Fibroblast of the conjunctiva (primary cell): Measurements from ENCODE around the gene RUNX3.

Experiments
- DNase-seq: peaks from one replicate; pipeline ENCODE4 v3.0.0-alpha.2; 2010; ENCODE audit warnings: low read depth

Gene RUNX3

DNA sequence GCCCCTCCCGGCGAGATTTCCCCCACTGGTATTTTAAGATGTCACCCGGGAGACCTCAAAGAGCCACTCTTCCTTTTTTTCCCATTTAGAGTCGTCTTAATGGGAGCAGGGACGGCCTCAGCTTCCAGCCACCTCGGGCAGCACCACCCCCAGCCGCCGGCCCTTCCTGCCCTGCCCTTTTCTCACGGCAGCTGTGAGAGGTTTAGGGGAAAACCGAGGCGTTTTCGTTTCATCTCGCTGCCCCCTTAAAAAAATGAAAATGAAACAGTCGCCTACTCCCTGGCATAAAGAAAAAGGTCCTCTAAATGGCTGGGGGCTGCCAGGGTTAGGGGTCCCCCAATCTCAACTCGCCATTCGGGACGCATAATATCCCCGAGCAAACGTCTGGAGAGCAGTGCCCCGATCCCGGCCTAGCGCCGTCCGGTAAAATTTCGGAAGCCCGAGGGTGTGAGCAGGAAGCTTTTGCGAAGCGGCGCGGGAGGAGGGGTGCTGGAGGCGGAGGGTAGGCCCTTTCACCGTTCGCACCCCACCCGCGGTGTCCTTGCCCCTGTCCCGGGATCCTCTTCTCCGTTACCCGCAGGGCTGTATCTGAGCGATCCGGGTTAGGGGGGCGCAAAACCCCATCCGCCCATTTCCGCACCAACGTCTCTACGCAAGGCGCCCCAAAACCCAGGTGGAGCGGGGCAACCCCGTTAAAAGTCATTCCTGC, 1.2 kb downstream of the RUNX3 start:
- DNase-seq: no peak

- no peak for DNase-seq
Observed at GRCh38 chr1:24927988-24928688, 1.9 kb downstream of the RUNX3 start.

- DNase-seq: no peak
Observed at GRCh38 chr1:24927473-24927872, 2.6 kb downstream of the RUNX3 start.

DNA sequence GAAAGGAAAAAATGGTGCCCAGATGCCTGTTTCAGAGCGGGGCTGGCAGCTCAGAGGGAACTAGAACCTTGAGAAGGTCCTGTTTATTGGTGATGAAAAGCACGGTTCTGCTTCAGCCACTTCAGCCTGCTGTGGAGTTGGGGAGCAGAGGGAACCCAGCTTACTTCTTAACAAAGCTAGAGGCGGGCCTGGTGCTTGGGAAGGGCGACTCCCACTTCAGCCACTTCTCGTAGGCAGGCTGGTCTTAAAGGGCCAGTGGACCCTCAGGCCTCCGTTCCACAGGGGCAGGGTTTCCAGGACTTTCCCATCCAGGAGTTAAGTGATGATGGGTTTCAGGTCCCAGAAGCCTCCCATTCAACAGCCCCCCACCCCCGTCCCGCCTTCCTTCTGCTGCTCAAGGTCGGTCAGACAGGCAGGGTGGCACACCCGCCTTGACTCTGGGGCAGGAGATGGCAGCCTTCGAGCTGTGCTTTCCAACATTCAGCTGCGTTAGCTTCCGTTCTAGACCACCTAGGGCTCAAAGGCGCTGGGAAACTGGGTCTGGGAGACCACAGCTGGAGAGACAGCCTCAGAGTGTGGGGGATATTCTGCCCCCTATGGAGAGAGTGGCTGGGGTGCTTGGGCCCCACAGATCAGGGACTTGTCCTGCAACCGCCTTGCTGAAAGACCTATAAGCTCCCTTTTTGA, 3.4 kb downstream of the RUNX3 start:
- no peak for DNase-seq

GRCh38 chr1:24925963-24926362, 4.1 kb downstream of the RUNX3 start:
- DNase-seq: no peak

DNA sequence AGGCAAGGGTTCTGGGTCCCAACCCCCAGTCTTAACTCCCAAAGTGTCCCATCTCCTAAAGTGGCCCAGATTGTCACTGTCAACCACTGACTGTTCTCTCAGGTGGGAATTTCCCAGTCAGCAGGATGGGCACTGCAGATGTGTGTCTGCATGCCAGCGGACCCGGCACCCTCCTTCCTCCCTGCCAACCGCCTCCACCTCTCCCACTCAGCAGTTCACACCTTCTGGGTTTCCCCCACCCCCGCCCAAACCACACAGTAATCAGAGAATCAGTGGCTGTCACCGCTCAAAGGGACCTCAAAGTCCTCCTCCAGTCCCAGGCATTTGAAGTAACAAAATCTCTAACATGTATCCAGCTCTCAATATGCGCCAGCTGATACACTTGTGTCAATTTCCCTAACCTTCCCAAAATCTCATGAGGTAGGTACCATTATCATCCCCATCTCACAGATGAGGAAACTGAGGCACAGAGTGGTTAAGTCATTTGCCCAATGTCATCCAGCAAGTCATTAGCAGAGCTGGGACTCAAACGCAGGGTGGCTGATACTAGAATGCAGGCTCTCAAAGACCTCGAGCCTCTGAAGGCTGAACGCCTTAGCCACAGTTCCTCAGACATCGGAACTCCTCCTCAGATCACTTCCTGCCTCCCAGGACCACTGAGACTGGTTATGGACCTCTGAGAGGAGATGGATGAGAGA, 4.8 kb downstream of the RUNX3 start:
- no peak for DNase-seq

DNA sequence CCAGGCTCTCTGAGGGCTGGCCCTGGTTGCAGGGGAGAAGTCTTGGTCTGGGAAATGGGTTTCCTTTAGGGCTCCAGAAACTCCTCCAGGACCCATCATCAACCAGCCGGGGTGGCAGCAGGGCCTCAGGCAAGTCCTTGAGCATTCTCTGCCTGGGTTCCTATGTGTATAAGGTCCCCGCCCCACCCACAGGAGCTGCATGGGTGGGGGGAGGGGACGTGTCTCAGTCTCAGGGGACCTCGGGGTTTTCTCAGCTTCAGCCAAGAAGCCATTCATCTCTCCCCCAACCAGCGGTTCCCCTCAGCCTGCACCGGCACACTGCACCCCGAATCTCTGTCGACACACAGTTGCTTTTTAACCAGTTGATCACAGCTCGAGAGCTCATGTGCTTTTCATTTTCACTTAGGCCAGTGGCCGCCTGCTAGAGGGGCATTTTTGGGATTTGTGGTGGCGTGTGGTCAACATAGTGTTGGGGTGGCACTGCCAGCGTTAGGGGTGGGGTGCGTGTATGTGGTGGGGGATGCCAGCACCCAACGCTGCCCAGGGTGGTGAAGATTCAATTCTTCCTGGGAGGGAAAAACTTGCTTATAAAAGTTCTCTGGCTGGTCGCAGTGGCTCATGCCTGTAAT, 6.5 kb downstream of the RUNX3 start:
- no peak for DNase-seq

DNA sequence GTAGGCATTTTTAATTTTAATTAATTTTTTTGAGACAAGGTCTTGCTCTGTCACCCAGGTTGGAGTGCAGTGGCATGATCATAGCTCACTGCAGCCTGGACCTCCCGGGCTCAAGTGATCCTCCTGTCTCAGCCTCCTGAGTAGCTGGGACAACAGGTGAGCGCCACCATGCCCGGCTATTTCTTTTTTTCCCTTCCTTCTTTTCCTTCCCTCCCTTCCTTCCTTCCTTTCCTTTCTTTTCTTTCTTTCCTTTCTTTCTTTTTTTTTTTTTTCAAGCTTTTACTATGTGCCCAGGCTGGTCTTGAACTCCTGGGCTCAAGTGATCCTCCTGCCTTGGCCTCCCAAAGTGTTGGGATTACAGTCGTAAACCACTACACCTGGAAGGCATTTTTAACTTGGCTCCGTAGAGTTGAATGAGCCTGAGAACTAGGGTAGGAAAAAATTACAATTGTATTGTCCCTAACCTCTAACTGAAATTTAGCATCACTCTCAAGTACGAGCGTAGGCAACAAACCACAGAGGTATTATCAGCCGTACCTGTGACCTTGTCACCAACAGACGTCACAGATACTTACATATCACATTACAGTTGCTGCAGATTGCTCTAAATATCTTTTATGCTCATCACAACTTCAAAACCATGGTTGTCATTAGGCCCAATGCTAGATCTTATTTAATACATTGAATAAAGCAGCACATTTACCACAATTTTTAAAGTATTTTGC, 8.0 kb downstream of the RUNX3 start:
- no peak for DNase-seq

GRCh38 chr1:24921412-24921811, 8.7 kb downstream of the RUNX3 start:
- no peak for DNase-seq

- no peak for DNase-seq
Observed at GRCh38 chr1:24920533-24920925, 9.5 kb downstream of the RUNX3 start.

- DNase-seq: no peak
Observed at GRCh38 chr1:24919791-24920532, 10.1 kb downstream of the RUNX3 start.

DNA sequence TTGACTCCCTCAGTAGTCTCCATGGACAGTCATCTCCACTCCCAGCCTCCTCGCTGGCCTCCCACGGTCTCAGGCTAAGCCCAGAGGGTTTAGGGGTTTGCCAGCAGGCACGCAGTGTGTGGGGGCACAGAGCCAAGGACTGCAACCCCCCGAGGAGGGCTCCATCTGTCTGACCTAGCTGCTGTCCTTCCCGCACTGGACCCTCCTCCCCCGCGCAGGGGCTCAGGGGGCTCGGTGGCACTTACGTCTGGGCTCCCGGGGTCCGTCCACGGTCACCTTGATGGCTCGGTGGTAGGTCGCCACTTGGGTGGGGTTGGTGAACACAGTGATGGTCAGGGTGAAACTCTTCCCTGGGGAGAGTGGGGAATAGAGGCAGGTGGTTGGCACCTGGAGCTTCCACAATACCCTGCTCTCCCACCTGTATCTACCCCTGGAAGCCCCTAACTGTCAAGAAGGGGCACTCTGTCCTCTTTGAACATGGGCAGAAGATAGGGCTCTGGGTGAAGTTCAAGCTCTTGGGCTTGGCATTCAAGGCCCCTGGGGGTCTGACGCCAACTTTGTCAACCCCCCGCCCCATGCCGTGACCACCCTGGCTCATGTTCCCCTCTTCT, 11.0 kb downstream of the RUNX3 start:
- no peak for DNase-seq

GRCh38 chr1:24918370-24918769, 11.7 kb downstream of the RUNX3 start:
- DNase-seq: no peak

DNA sequence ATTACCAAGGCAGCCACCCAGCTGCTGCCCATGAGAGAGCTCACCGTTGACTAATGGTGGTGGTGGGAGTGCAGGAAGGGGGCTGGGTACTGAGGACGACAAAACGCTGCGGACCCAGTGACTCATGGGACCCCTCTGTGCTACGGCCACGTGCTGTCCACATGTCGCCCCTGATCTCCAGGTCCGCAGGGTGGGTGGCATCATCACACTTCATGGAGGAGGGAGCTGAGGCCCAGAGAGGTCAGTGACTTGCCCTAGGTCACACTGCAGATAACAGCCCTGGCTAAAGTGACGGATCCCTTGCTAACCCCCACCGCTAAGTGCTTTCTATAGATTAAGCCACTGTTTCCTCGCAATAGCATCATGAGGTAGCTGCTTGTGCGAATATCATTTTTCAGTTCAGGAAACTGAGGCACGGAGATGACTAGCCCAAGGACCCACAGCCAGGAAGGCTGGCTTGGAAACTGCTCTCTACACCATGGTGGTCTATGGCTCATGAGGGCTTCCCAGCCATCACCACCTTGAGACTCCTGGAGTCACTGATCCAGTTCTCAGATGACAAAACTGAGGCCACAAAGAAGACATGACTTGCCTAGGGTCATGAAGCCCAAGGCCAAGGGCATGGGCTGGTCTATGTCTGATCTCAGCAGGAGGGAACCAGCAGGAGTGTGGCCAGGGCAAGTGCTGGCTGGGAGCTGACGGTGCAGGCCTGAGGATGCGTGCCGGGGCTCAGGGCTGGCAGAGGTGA, 12.6 kb downstream of the RUNX3 start:
- DNase-seq: no peak

DNA sequence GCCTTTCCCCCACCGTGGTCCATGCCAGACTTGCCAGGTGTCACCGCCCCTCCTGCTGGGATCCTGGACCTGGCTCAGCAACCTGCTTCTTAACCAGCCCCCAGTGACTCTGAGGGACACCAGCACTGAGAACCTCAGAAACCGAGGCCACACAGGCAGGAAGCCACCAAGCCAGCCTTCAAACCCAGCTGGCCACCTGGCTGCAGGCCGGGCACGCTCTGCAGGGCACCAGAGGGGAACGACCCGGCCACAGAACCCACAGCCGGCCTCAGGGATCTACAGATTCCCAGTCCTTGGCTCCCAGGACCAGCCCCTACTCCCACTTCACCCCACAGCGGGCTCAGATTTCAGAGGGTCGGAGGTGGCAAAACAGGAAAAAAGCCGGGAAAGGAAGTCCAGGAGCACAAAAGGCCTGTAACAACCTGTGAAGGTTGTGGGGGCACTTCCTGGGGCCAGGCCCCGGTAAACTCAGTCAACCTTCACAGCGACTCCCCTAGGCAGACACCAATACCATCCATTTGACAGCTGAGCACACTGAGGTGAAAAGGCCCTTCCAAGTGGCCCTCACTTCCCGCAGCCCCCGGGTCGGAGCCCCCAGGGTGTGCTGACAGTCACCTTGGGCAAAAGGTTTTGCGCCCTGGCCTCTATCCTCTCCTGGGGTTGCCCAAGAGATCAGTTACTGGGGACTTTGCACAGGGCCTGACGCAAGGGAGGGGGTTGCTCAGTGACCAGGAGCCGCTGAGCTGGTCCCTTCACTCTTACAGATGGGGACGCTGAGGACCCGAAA, 14.1 kb downstream of the RUNX3 start:
- DNase-seq: no peak

DNA sequence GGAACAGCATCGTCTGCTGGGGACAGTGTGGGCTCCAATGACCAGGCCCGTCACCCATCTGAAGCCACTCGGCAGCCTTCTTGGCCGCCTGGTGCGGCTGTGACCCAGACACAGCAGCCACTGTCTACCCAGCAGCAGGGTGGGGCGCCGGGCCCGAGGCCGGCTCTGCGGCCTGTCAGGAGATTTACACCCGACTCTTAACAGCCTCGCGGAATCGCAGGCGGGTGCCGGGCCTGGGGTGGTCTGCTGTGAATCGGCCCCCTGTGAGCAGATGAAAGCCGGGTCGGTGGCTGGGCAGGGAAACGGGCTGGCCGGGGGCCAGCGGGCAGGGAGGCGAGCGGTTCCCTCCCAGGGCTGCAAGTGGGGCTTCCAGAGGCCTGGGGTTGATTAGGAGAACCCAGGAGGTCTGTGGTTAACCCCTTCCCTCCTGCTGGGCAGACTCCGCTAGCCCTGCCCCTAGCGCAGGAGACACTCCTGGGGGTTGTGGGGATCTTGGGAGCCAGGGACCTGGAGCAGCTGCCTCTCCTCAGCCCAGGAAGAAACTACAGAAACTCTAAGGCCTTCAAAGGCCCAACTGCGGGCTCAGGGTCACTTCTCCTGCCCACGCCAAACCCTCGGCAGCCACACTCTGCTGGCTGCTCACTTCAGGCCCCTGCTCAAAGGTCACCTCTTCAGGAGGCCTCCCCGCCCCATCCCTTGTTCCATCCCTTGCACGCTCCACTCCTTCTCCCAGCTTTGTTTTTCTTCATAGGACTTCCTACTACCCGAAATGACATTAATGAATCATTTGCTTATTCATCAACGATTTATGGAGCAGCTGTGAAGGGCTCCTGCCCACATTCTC, 15.6 kb downstream of the RUNX3 start:
- DNase-seq: no peak

DNA sequence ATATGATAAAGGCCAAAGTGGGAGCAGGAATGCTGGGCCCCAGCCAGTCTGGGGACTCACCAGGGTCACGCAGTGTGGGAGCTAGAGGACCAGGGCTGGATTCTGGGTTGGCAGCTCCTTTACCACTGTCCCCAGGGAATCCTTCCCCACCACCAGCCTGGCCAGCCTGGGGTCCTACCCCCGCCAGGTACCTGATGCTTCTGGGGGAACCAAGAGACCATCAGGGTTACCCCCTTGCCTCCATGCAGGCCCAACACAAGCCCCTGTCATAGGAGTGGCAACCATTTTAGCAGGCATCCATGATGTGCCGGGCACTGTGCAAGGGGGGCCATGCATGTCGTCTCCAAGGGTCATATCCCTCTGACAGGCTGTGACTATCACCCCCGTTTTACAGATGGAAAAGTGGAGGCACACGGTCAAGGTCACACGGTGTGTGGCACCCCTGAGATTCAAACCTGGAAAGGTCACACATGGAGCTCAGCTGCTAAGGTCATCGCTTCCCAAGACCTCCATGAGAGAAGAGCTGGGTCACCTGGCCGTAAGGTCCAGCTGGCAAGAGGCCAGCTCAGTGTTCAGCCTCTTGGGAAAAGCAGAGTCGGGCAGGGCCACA, 16.4 kb downstream of the RUNX3 start:
- DNase-seq: no peak

DNA sequence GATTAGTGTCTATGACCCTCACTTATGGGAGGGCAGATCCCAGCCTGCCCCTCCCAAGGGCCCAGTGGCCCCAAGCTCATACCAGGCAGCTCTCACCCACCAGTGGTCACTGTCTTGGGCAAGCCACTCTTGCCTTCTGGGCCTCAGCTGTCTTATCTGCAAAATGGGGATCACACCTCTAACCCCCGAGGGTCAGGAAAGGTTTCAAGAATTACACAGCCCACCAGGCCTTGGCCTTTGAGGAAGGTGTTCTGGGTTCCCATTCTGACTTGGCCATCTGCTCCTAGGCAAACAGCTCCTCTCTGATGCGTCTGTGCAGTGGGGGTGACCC, 16.8 kb downstream of the RUNX3 start:
- DNase-seq: no peak
